Endothelial cell of umbilical vein (primary cell): Measurements from ENCODE around the gene ZDHHC14.

Experiments
- POLR2A ChIP-seq: IDR thresholded peaks from 2 replicates; pipeline ENCODE4 v1.6.1; 2012; ENCODE audit warnings: low read depth, mild to moderate bottlenecking, control low read depth, low read length
- POLR2AphosphoS5 ChIP-seq: IDR thresholded peaks from 2 replicates; pipeline ENCODE4 v1.6.1; 2012; ENCODE audit warnings: low read depth, mild to moderate bottlenecking, control low read depth, low read length, moderate library complexity; ENCODE audit not compliant: insufficient read depth

DNA sequence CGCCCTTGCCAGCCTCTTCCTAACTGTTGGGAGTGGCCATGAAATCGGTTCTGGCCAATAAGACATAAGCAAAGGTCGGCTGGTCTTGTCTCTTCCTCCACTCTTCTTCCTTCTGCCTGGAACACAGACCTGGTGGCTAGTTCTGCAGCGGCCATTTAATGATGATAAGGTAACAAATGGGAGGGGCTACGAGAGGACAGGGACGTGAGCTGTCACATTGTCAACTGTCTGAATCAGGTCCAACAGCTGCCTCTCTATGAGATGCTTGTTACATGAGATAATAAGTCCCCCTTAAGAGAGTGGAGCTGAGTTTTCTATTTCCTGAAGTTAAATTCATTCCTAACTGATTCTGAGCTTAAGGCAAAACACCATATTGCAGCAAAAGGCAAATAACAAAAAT is 45.2 kb upstream of the ZDHHC14 start:
- TF ChIP-seq POLR2A (no peak), POLR2AphosphoS5 (no peak)
